GM12873 (cell line): ENCODE results near the gene ITGA2.

Experiments used
- CTCF ChIP-seq: IDR thresholded peaks from 2 replicates; pipeline ENCODE4 v1.5.1; 2012; ENCODE audit warnings: low read depth, mild to moderate bottlenecking, moderate library complexity, low read length, control low read depth; ENCODE audit not compliant: insufficient read depth; ENCODE audit errors: missing control alignments

The ITGA2 gene

GRCh38 chr5:53022930-53023511, 33.9 kb downstream of the ITGA2 start:
- TF ChIP-seq CTCF: no peak

GRCh38 chr5:53023969-53024368, 34.8 kb downstream of the ITGA2 start:
- no peak for TF ChIP-seq CTCF

GRCh38 chr5:53024535-53024934, 35.4 kb downstream of the ITGA2 start:
- no peak for TF ChIP-seq CTCF

- TF ChIP-seq CTCF: no peak
Observed at GRCh38 chr5:53025487-53025886, 36.3 kb downstream of the ITGA2 start.

- TF ChIP-seq CTCF: no peak
Observed at GRCh38 chr5:53027913-53028312, 38.8 kb downstream of the ITGA2 start.

- no peak for TF ChIP-seq CTCF
Observed at GRCh38 chr5:53029608-53030007, 40.5 kb downstream of the ITGA2 start.

GRCh38 chr5:53030893-53031292, 41.7 kb downstream of the ITGA2 start:
- no peak for TF ChIP-seq CTCF

GRCh38 chr5:53031695-53032096, 42.5 kb downstream of the ITGA2 start:
- no peak for TF ChIP-seq CTCF
